Measurements from ENCODE around the gene CAB39L.

GRCh38 chr13:49488563-49488962 lies 44.7 kb upstream of the CAB39L start:
- no peak for TF ChIP-seq CTCF (IDR thresholded peaks at IDR 0.05)
- TF ChIP-seq POLR2A (IDR thresholded peaks at IDR 0.05), result no peak
- TF ChIP-seq POLR2AphosphoS5 (IDR thresholded peaks at IDR 0.05), result no peak
- no peak for TF ChIP-seq EP300 (IDR thresholded peaks at IDR 0.05)
